WTC11 (cell line): ENCODE results near the gene LDB3. TPM values are rescaled to one million over a fixed set of nuclear protein-coding genes. Genes with fewer than 3 reads are reported as not detected.

ENCODE experiments used
- ATAC-seq: fragments of 200-7000 bp; cut with Tn5 transposase; 2 replicates; pipeline ENCODE4 v1.10.0; 2021; ENCODE audit warnings: mild to moderate bottlenecking, moderate library complexity
- CTCF ChIA-PET: fragments of 300-600 bp; sonication (Branson Sonifier 250); formaldehyde crosslinking; loops from one replicate; lab custom pipeline; 2021; ENCODE audit warnings: antibody characterized with exemption; lab: Charles Lee
- POLR2A ChIA-PET: fragments of 350-600 bp; sonication (Branson Sonifier 250); formaldehyde crosslinking; loops from one replicate; lab custom pipeline; 2021; ENCODE audit warnings: antibody characterized with exemption; lab: Charles Lee
- DNase-seq: peaks from one replicate; pipeline ENCODE4 v3.0.0; 2021; ENCODE audit warnings: low spot score
- H3K27ac Mint-ChIP-seq: 2 replicates; pipeline ENCODE4 v1.8.0; 2021; ENCODE audit warnings: mixed read lengths
- H3K27me3 Mint-ChIP-seq: 2 replicates; pipeline ENCODE4 v1.8.0; 2021; ENCODE audit warnings: low read depth, mild to moderate bottlenecking, moderate library complexity, mixed read lengths
- H3K36me3 Mint-ChIP-seq: 2 replicates; pipeline ENCODE4 v1.8.0; 2021; ENCODE audit warnings: mixed read lengths
- H3K4me1 Mint-ChIP-seq: 2 replicates; pipeline ENCODE4 v1.8.0; 2022; ENCODE audit warnings: mixed read lengths
- H3K4me3 Mint-ChIP-seq: 2 replicates; pipeline ENCODE4 v1.8.0; 2021; ENCODE audit warnings: mild to moderate bottlenecking, moderate library complexity, mixed read lengths
- H3K9me3 Mint-ChIP-seq: 2 replicates; pipeline ENCODE4 v1.8.0; 2021; ENCODE audit warnings: mixed read lengths
- CBFB ChIP-seq: sonication (generic); formaldehyde crosslinking; IDR thresholded peaks from 2 replicates; pipeline ENCODE4 v1.8.1; 2022; ENCODE audit warnings: mild to moderate bottlenecking, low read depth, missing genetic modification reagents
- GTF2I ChIP-seq: fragments of 250-450 bp; sonication (Bioruptor Pico); conservative IDR thresholded peaks from 2 replicates; pipeline ENCODE4 v1.4.0; 2021; ENCODE audit warnings: mild to moderate bottlenecking
- MYBL2 ChIP-seq: sonication (generic); formaldehyde crosslinking; IDR thresholded peaks from 2 replicates; pipeline ENCODE4 v1.8.1; 2023; ENCODE audit warnings: mild to moderate bottlenecking, moderate library complexity, missing genetic modification reagents
- NR3C1 ChIP-seq: sonication (generic); formaldehyde crosslinking; conservative IDR thresholded peaks from 2 replicates; pipeline ENCODE4 v1.8.1; 2023; ENCODE audit warnings: low read depth, mild to moderate bottlenecking, missing genetic modification reagents
- OVOL2 ChIP-seq: fragments of 250-450 bp; sonication (Bioruptor Pico); IDR thresholded peaks from 2 replicates; pipeline ENCODE4 v1.9.0; 2021; ENCODE audit warnings: mild to moderate bottlenecking, borderline replicate concordance
- SOX15 ChIP-seq: fragments of 250-450 bp; sonication (Bioruptor Pico); IDR thresholded peaks from 2 replicates; pipeline ENCODE4 v1.9.0; 2021; ENCODE audit warnings: mild to moderate bottlenecking
- SP1 ChIP-seq: sonication (generic); formaldehyde crosslinking; conservative IDR thresholded peaks from 2 replicates; pipeline ENCODE4 v1.8.1; 2022; ENCODE audit warnings: missing genetic modification reagents
- ZNF263 ChIP-seq: sonication (generic); formaldehyde crosslinking; IDR thresholded peaks from 2 replicates; pipeline ENCODE4 v1.8.1; 2022; ENCODE audit warnings: low read depth, mild to moderate bottlenecking, moderate library complexity, missing genetic modification reagents
- ZNF396 ChIP-seq: fragments of 250-450 bp; sonication (Bioruptor Pico); IDR thresholded peaks from 2 replicates; pipeline ENCODE4 v1.8.0; 2021; ENCODE audit warnings: mild to moderate bottlenecking, moderate library complexity, borderline replicate concordance
- total RNA-seq: library from RNA; stranded (reverse); gene quantifications from 3 replicates; pipeline ENCODE4 v1.2.3, GENCODE V29; 2021
- TF ChIP-seq, protein P1 (sequence below): sonication (generic); formaldehyde crosslinking; IDR thresholded peaks from 2 replicates; pipeline ENCODE4 v1.8.0; 2023; ENCODE audit warnings: mild to moderate bottlenecking, missing genetic modification reagents
- TF ChIP-seq, protein P2 (sequence below): sonication (generic); formaldehyde crosslinking; conservative IDR thresholded peaks from 2 replicates; pipeline ENCODE4 v1.8.1; 2022; ENCODE audit warnings: mild to moderate bottlenecking, missing genetic modification reagents
- TF ChIP-seq, protein P3 (sequence below): sonication (generic); formaldehyde crosslinking; IDR thresholded peaks from 2 replicates; pipeline ENCODE4 v1.8.1; 2022; ENCODE audit warnings: mild to moderate bottlenecking, missing genetic modification reagents, moderate library complexity, borderline replicate concordance
- TF ChIP-seq, protein P4 (sequence below): sonication (generic); formaldehyde crosslinking; IDR thresholded peaks from 2 replicates; pipeline ENCODE4 v1.8.1; 2023; ENCODE audit warnings: mild to moderate bottlenecking, moderate library complexity, missing genetic modification reagents
- TF ChIP-seq, protein P5 (sequence below): fragments of 250-450 bp; sonication (Bioruptor Pico); IDR thresholded peaks from 2 replicates; pipeline ENCODE4 v2.1.2; 2022; ENCODE audit warnings: mild to moderate bottlenecking, moderate library complexity
- TF ChIP-seq, protein P6 (sequence below): sonication (generic); formaldehyde crosslinking; IDR thresholded peaks from 2 replicates; pipeline ENCODE4 v1.8.0; 2022; ENCODE audit warnings: mild to moderate bottlenecking, missing genetic modification reagents
- TF ChIP-seq, protein P7 (sequence below): sonication (generic); formaldehyde crosslinking; IDR thresholded peaks from 2 replicates; pipeline ENCODE4 v1.8.0; 2023; ENCODE audit warnings: missing genetic modification reagents, mild to moderate bottlenecking, borderline replicate concordance
- TF ChIP-seq, protein P8 (sequence below): sonication (generic); formaldehyde crosslinking; IDR thresholded peaks from 2 replicates; pipeline ENCODE4 v1.8.1; 2023; ENCODE audit warnings: mild to moderate bottlenecking, missing genetic modification reagents, borderline replicate concordance

The LDB3 gene
- total RNA-seq, 1 experiment from 2014 or later: 0.42 TPM

DNA sequence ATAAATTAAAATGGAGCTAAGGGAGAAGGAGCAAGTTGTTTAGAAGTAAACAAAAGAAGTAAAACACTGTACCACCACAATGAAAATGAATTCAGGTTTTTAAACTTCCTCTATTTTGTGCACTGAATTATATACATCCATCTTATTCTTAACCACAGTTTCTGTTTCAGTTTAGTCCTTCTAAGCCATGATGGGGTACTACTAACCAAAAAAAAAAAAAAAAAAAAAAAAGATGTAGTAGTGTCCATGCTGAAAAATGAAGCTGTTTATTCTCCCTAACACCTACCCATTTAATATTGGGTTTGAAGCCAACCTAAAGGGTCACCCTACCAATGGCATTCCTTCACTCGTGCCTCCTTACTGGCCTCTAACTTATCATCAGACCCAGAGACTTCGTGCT, 84.7 kb downstream of the LDB3 start (continued):
- TF ChIP-seq, protein P1, sequence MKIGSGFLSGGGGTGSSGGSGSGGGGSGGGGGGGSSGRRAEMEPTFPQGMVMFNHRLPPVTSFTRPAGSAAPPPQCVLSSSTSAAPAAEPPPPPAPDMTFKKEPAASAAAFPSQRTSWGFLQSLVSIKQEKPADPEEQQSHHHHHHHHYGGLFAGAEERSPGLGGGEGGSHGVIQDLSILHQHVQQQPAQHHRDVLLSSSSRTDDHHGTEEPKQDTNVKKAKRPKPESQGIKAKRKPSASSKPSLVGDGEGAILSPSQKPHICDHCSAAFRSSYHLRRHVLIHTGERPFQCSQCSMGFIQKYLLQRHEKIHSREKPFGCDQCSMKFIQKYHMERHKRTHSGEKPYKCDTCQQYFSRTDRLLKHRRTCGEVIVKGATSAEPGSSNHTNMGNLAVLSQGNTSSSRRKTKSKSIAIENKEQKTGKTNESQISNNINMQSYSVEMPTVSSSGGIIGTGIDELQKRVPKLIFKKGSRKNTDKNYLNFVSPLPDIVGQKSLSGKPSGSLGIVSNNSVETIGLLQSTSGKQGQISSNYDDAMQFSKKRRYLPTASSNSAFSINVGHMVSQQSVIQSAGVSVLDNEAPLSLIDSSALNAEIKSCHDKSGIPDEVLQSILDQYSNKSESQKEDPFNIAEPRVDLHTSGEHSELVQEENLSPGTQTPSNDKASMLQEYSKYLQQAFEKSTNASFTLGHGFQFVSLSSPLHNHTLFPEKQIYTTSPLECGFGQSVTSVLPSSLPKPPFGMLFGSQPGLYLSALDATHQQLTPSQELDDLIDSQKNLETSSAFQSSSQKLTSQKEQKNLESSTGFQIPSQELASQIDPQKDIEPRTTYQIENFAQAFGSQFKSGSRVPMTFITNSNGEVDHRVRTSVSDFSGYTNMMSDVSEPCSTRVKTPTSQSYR: no peak
- TF ChIP-seq SP1: no peak

DNA sequence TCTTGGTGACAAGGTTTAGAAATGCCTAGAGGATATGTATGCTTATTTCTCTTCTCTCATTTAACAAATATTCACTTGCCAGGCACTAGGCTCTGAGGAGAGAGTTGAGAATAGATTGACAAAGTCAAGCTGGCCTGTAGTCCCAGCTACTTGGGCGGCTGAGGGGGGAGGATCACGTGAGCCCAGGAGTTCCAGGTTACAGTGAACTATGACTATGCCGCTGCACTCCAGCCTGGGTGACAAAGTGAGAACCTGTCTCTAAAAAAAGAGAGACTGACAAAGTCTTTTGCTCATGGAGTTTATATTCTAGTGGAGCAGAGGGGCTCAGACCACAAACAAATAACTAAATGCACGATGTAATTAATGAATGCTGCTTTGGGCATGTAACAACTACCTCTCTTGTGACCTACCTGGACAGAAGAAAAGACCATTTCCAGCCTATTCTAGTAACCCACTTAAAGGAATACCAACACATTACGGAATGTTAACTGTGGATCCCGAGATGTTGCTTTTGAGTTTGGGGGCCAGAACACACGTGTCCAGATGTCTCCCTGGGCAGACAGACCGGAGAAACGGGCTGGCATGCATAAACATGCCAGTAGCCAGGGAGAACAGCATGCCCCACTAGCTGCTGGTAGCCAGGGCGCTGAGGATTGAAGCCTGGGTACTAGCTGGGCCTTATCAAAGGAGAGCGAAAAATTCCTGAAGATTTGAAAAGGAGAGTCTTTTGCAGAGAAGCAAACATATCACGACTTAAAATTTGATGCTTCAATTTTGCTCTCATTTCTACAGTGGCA, 85.5 kb downstream of the LDB3 start:
- TF ChIP-seq, protein P2, sequence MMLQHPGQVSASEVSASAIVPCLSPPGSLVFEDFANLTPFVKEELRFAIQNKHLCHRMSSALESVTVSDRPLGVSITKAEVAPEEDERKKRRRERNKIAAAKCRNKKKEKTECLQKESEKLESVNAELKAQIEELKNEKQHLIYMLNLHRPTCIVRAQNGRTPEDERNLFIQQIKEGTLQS: no peak
- TF ChIP-seq OVOL2 (CRISPR knock-in tag): no peak
- TF ChIP-seq, protein P3, sequence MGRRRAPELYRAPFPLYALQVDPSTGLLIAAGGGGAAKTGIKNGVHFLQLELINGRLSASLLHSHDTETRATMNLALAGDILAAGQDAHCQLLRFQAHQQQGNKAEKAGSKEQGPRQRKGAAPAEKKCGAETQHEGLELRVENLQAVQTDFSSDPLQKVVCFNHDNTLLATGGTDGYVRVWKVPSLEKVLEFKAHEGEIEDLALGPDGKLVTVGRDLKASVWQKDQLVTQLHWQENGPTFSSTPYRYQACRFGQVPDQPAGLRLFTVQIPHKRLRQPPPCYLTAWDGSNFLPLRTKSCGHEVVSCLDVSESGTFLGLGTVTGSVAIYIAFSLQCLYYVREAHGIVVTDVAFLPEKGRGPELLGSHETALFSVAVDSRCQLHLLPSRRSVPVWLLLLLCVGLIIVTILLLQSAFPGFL (CRISPR knock-in tag): no peak
- no peak for TF ChIP-seq MYBL2 (CRISPR knock-in tag)
- TF ChIP-seq, protein P4, sequence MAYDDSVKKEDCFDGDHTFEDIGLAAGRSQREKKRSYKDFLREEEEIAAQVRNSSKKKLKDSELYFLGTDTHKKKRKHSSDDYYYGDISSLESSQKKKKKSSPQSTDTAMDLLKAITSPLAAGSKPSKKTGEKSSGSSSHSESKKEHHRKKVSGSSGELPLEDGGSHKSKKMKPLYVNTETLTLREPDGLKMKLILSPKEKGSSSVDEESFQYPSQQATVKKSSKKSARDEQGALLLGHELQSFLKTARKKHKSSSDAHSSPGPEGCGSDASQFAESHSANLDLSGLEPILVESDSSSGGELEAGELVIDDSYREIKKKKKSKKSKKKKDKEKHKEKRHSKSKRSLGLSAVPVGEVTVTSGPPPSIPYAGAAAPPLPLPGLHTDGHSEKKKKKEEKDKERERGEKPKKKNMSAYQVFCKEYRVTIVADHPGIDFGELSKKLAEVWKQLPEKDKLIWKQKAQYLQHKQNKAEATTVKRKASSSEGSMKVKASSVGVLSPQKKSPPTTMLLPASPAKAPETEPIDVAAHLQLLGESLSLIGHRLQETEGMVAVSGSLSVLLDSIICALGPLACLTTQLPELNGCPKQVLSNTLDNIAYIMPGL: no peak
- TF ChIP-seq ZNF396 (CRISPR knock-in tag): no peak
- no peak for TF ChIP-seq SOX15 (CRISPR knock-in tag)
- TF ChIP-seq, protein P5, sequence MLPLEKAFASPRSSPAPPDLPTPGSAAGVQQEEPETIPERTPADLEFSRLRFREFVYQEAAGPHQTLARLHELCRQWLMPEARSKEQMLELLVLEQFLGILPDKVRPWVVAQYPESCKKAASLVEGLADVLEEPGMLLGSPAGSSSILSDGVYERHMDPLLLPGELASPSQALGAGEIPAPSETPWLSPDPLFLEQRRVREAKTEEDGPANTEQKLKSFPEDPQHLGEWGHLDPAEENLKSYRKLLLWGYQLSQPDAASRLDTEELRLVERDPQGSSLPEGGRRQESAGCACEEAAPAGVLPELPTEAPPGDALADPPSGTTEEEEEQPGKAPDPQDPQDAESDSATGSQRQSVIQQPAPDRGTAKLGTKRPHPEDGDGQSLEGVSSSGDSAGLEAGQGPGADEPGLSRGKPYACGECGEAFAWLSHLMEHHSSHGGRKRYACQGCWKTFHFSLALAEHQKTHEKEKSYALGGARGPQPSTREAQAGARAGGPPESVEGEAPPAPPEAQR (CRISPR knock-in tag): no peak
- TF ChIP-seq, protein P6, sequence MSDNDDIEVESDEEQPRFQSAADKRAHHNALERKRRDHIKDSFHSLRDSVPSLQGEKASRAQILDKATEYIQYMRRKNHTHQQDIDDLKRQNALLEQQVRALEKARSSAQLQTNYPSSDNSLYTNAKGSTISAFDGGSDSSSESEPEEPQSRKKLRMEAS (CRISPR knock-in tag): no peak
- TF ChIP-seq NR3C1 (CRISPR knock-in tag): no peak
- no peak for TF ChIP-seq GTF2I (CRISPR knock-in tag)
- TF ChIP-seq, protein P7, sequence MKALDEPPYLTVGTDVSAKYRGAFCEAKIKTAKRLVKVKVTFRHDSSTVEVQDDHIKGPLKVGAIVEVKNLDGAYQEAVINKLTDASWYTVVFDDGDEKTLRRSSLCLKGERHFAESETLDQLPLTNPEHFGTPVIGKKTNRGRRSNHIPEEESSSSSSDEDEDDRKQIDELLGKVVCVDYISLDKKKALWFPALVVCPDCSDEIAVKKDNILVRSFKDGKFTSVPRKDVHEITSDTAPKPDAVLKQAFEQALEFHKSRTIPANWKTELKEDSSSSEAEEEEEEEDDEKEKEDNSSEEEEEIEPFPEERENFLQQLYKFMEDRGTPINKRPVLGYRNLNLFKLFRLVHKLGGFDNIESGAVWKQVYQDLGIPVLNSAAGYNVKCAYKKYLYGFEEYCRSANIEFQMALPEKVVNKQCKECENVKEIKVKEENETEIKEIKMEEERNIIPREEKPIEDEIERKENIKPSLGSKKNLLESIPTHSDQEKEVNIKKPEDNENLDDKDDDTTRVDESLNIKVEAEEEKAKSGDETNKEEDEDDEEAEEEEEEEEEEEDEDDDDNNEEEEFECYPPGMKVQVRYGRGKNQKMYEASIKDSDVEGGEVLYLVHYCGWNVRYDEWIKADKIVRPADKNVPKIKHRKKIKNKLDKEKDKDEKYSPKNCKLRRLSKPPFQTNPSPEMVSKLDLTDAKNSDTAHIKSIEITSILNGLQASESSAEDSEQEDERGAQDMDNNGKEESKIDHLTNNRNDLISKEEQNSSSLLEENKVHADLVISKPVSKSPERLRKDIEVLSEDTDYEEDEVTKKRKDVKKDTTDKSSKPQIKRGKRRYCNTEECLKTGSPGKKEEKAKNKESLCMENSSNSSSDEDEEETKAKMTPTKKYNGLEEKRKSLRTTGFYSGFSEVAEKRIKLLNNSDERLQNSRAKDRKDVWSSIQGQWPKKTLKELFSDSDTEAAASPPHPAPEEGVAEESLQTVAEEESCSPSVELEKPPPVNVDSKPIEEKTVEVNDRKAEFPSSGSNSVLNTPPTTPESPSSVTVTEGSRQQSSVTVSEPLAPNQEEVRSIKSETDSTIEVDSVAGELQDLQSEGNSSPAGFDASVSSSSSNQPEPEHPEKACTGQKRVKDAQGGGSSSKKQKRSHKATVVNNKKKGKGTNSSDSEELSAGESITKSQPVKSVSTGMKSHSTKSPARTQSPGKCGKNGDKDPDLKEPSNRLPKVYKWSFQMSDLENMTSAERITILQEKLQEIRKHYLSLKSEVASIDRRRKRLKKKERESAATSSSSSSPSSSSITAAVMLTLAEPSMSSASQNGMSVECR (CRISPR knock-in tag): no peak
- TF ChIP-seq, protein P8, sequence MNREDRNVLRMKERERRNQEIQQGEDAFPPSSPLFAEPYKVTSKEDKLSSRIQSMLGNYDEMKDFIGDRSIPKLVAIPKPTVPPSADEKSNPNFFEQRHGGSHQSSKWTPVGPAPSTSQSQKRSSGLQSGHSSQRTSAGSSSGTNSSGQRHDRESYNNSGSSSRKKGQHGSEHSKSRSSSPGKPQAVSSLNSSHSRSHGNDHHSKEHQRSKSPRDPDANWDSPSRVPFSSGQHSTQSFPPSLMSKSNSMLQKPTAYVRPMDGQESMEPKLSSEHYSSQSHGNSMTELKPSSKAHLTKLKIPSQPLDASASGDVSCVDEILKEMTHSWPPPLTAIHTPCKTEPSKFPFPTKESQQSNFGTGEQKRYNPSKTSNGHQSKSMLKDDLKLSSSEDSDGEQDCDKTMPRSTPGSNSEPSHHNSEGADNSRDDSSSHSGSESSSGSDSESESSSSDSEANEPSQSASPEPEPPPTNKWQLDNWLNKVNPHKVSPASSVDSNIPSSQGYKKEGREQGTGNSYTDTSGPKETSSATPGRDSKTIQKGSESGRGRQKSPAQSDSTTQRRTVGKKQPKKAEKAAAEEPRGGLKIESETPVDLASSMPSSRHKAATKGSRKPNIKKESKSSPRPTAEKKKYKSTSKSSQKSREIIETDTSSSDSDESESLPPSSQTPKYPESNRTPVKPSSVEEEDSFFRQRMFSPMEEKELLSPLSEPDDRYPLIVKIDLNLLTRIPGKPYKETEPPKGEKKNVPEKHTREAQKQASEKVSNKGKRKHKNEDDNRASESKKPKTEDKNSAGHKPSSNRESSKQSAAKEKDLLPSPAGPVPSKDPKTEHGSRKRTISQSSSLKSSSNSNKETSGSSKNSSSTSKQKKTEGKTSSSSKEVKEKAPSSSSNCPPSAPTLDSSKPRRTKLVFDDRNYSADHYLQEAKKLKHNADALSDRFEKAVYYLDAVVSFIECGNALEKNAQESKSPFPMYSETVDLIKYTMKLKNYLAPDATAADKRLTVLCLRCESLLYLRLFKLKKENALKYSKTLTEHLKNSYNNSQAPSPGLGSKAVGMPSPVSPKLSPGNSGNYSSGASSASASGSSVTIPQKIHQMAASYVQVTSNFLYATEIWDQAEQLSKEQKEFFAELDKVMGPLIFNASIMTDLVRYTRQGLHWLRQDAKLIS: no peak
- no peak for TF ChIP-seq CBFB
- no peak for TF ChIP-seq ZNF263 (CRISPR knock-in tag)
- ATAC-seq (no peak), DNase-seq (no peak)
- POLR2A ChIA-PET: no interaction called here
- Mint-ChIP-seq H3K4me3 (peak overlapping the region; percentile 79), H3K9me3 (no peaks in the 10 kb centered on the region), H3K4me1 (peaks cover 37% of the 10 kb centered on the region), H3K27ac (peak overlapping the region; percentile 75), H3K36me3 (peaks cover 10% of the 10 kb centered on the region), H3K27me3 (no peaks in the 10 kb centered on the region)
- CTCF ChIA-PET: interaction anchor here (0.7 to 1.9 kb wide), 2 partner anchors 13 to 42 kb away, joined by 3 to 6 read pairs; no protein-coding TSS in a partner anchor
